Measurements from ENCODE around the gene ZNF48.

ZNF48 gene

DNA sequence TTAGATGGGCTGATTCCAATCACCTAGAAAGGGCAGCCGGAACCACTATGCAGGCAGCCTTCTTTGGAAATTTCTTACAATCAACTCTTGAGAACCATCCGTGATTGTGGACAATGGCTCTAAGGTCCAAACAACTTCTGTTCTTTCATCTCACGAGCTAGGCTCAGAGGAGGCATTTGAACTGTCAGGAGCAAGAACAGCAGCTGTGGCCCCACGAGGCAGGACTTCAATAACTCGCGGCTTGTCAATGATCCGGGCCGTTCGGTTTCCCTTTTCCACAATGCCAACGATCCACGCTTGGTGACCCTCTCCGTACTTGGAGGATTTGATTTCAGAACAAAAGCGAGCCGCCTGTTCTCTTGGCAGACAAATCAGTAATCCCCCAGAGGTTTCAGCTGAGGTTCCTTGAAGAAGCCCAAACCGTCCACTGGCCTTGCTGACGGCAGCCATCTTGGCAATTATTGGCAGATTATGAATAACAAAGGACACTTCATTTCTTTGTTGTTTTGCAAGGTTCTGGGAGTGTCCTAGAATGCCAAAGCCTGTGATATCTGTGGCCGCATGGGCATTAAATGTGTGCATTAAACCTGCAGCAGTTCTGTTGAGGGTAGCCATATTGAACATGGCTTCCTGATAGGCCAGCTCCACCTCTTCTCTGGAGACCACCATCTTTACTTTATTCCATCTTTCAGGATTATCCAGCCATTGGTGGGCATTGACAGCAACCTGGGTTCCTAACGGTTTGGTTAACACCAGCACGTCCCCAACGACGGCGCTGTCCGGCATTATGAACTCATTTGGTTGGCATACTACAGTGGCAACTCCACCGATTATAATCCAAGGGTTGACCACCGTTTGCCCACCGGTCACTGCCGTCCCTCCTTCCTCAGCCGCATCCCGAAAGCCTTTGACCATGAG is 49.3 kb downstream of the ZNF48 start:
- no peak for DNase-seq

DNA sequence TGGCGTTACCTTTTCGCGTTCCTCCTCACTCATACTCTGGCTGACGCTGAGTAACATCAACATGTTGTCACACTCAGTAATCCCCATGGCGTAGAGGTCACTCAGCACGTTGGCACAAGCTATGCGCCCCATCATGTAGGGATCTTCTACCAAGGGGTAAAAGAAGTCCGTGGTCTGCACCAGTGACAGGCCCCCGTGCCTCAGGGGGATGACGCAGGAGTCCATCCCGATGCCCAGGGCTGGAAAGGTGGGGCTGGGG is 49.9 kb downstream of the ZNF48 start:
- DNase-seq: no peak

DNA sequence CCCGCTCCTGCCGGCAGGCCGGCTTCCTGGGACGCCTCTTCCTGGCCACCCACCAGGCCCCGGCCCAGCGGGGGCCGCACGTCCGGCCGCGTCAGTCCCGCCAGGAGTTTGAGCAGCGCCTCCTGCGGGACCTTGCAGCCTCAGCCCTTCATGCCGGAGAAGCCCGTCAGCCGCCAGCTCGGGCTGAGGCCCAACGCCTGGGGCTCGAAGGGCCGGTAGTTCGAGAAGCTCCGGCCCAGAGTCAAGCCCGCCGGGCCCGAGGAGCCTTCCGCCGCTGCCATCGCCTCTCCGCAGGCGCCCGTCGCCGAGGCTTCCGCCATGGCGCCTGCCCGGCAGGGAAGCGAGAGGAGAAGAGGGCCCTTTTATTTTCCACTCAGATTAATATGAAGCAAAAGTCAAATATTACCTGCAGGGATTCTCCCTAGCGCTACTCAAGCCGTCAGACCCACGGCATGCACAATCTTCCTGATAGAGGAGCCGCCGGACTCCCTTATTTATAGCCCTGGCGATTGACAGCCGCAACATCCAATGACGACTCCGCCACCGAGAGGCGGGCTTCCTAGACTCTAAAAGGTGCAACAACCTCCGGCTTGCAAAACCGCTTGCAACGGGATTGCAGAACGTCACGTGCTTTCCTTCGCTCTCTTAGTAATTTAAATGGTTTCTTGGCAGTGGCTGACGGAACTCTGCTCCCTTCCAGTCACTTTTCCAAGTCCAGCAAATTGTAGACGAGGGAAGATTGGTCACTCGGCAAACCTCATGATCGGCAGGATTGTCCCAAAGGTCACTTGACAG is 50.4 kb downstream of the ZNF48 start, which contains the start of gene SEPHS2:
TSS of gene SEPHS2 (minus strand) at position 467 of the 795 bp plus-strand sequence. CDS start at position 320, 147 bp downstream.
- peak; percentile 86 to 91 (median 89) for DNase-seq

DNA sequence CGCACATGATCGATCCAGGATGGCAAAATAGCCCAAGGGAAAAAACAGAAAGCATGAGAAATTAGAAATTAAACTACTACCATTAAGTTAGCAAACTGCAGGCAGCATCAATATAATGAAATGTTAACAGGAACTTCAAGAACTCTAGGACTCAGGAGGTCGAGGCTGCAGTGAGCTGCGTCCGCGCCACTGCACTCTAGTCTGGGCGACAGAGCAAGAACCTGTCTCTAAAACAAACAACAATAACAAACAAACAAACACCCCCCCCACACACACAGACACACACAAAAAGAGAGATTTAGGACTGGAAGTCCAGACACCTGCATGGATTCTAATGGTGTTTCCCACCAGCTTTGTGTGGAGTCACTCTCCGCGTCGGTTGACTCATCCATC is 51.0 kb downstream of the ZNF48 start:
- DNase-seq: no peak

DNA sequence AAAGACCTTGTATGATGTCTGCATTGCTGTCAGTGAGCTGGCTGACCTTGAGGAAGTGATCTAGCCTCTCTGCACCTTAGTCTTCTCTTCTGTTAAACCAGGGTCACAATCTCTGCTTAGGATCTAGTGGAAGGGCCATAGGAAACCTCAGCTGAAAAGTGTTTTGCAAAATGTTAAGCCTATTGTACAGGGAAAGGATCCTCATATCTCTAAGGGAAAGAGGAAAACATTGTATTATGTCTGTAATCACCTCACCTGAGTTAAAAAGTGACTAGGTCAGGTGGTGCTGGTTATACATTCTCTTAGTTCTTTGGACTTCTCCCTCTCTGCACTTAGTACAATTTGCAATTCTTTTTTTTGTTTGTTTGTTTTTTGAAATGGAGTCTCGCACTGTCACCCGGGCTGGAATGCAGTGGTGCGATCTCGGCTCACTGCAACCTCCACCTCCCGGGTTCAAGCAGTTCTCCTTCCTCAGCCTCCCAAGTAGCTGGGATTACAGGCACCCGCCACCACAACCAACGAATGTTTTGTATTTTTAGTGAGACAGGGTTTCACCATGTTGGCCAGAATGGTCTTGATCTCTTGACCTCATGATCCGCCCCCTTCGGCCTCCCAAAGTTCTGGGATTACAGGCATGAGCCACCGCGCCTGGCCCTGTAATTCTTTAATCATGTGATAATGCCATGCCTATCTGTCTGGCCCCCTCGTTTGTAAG is 52.4 kb downstream of the ZNF48 start:
- no peak for DNase-seq

DNA sequence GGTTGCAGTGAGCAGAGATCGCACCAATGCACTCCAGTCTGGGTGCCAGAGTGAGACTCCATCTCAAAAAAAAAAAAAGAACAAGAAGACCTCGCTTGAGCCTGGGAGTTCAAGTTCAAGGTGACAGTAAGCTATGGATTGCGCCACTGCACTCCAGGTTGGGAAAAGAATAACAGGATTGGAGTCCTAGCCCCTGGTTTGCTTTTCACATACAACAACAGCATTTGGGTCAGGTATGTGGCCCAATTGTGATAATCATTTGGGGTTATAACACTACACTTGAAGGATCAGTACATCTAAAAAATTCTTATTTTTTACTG is 53.9 kb downstream of the ZNF48 start:
- no peak for DNase-seq

Data from activated naive CD4-positive, alpha-beta T cell (primary cell).